GM19324 (cell line): ENCODE results near the gene VKORC1L1.
"Not testable (repeated sequence)": the region's sequence is repeated elsewhere in the genome, so short reads cannot be mapped to it uniquely, and the experiment has no call there.

Source experiments
- ATAC-seq: cut with Tn5 transposase; IDR thresholded peaks from one replicate; pipeline ENCODE4 v1.9.1; 2021; ENCODE audit warnings: mild to moderate bottlenecking, moderate library complexity; ENCODE audit not compliant: unreplicated experiment, low FRiP score

Gene VKORC1L1

GRCh38 chr7:65880242-65880641 lies 7.4 kb downstream of the VKORC1L1 start:
- ATAC-seq: not testable (repeated sequence)

DNA sequence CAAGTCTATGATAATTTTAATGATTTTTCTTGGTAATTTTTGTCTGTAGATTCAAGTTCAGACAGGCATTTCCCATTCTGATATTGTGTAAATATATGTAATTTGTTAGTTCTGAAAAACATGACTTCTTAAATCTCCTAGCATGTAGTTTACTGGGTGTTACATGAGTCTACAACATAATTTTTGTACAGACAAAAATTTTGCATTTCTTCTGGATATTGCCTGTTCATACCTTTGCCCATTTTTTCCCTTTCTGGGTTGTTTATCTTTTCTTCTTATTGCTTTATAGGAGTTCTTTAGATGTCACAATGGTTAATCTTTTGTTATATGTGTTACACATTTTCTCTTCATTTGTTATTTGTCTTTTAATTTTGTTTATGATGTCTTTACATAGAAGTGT lies 12.1 kb downstream of the VKORC1L1 start:
- ATAC-seq: not testable (repeated sequence)

GRCh38 chr7:65885533-65885932 lies 12.7 kb downstream of the VKORC1L1 start:
- ATAC-seq: not testable (repeated sequence)

DNA sequence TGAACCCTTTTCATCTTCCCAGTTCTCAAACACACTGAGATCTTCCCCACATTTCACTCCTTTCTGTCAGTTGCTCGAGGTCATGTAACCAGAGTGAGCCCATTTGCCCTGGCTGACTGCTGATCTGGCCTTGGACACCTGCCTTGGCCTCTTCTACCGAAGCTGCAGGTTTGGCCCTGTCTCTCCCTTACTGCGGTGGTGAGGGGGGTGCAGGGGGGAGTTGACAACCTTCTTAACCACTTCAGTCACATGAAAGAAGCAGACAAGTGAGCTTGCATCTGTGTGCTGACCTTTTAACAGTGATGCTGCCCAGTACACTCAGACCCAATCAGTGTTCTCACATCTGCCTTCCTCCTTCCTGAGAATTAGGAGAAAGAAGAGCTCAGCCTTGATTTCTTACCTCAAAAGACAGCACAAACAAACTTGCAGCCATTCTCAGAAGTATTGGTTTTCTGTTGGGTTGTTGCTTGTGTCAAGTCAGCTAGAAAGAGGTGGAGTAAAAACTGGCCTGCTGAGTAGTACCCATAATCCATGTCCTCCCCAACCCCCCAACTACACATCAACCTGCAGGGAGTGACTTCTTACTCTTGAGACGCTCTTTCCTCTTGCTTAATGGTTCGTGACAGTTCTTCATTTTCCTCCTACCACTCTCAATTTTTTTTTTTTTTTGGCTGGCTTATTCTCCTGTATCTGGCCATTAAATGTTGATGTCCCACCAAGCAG lies 15.7 kb downstream of the VKORC1L1 start:
- not testable (repeated sequence) for ATAC-seq

GRCh38 chr7:65889722-65890121 lies 16.8 kb downstream of the VKORC1L1 start:
- not testable (repeated sequence) for ATAC-seq

DNA sequence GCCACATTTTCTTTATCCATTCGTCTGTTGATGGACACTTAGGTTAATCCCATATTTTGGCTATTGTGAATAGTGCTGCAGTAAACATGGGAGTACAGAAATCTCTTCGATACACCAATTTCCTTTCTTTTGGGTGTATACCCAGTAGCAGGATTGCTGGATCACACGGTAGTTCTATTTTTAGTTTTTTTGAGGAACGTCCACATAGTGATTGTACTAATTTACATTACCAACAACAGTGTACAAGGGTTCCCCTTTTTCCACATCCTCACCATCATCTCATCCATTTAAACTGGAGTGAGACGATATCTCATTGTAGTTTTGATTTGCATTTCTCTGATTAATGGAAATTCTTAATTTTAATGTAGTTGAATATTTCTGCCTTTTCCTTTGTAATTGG lies 19.3 kb downstream of the VKORC1L1 start:
- ATAC-seq: no peak

- no peak for ATAC-seq
Measured at GRCh38 chr7:65892835-65893234, 20.0 kb downstream of the VKORC1L1 start.

DNA sequence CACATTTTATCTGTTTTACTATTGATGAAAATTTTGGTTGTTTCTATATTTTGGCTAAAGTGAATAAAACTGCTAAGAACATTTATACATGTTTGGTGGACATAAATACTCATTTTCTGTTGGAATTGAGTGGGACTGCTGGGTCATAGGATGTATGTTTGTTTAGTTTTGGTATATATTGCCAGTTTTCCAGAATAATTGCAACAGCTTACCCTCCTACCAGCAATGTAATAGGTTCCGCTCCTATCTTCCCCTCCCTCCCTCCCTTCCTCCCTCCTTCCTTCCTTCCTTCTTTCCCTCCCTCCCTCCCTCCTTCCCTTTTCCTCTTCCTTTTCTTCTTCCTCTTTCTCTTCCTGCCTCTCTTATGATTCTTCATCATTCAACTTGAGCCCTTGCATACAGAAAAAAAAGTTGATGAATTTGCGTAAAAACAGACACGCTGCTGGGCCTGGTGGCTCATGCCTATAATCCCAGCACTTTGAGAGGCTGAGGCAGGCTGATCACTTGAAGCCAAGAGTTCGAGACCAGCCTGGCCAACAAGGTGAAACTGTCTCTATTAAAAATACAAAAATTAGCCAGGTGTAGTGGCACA lies 23.5 kb downstream of the VKORC1L1 start:
- no peak for ATAC-seq

DNA sequence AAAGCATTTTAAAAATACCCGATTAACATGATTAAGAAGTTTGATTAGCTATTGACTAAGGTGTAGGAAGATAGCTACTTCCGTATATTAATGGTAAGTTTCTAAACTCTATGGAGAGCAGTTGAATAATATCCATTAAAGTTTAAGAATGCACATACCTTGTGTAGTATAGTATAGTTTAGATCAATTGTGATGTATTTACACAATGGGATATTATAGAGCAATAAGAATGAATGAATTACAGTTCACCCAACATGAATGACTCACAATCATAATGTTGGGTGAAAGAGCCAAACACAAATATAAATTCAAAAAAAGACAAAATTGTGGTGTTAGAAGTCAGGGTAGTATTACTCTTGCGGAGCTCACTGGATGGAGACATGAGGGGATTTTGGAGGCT lies 24.4 kb downstream of the VKORC1L1 start:
- not testable (repeated sequence) for ATAC-seq

- peak; percentile 88 for ATAC-seq
Measured at GRCh38 chr7:65898677-65899447, 26.0 kb downstream of the VKORC1L1 start.

DNA sequence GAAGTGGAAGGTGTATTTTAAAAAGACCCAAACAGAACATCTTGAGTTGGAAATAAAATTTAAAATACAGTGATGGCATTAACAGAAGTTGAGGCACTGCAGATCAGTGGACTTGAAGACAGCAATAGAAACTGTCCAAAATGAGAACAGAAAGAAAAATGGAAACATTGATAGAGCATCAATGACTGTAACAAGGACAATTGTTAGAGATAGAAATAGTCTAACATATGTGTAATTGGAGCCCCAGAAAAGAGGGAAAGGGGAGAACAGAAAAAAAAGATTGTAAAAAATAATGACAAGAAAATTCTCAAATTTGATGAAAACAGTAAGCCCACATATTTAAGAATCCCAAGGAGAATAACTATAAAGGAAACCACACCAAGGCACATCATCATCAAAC lies 29.4 kb downstream of the VKORC1L1 start:
- no peak for ATAC-seq

GRCh38 chr7:65907501-65908198 lies 34.8 kb downstream of the VKORC1L1 start:
- ATAC-seq: no peak

- ATAC-seq: no peak
Measured at GRCh38 chr7:65910237-65910636, 37.4 kb downstream of the VKORC1L1 start.

DNA sequence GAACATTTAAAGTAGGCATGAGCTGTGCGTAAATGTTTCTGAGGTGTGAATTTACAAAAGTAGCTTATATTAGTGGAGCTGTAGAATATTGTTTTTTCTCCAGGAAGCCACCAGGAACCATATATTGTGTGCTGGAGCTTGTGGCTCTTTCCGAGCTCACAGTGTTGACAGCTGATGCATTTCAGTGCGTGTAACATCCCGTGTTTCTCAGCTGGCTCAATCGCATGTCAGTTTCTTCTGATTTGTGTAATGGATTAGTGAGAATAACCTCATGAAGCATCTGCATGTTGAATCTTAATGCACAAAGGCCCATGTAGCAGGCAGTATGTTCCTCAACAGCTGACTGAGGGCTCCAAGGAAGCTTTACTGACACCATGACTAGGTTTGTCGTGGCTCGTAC lies 39.4 kb downstream of the VKORC1L1 start:
- ATAC-seq: no peak

- no peak for ATAC-seq
Measured at GRCh38 chr7:65915921-65916657, 43.2 kb downstream of the VKORC1L1 start.

DNA sequence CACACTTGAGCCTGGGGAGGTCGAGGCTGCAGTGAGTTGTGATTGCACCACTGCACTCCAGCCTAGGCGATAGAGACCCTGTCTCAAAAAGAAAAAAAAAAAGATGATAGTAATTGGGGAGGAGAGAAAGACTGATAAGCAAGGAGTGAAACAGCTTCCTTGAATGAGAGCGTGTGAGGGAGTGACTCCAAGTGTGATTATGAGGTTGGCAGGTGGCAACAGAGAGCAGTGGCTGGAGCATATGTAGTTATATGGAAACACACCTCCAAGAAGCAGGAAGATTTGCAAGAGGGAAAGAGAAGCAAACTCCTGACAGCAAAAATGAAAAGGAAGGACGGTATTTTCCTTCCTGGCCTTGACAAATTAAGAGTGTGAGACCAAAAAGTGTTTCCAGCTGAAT lies 50.4 kb downstream of the VKORC1L1 start:
- no peak for ATAC-seq

- no peak for ATAC-seq
Measured at GRCh38 chr7:65924193-65924592, 51.3 kb downstream of the VKORC1L1 start.

DNA sequence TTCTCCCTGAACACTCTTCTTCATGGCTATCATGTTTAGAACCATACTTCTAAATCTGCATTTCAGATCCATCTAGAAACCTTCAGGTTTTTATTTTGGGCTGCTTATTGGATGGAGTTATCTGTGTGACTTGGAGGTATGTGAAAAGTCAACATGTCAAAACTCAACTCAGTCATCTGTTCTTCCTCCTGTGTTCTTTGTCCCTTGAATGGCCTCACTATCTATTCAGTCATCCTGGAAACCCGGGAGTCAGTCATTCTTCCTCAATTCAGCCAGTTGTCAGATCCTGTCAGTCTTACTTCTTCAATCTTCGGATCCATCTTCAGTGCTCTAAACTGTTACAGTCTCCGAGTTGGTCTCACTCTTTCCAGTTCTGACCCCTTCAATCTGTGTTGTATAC lies 52.2 kb downstream of the VKORC1L1 start:
- no peak for ATAC-seq

GRCh38 chr7:65926588-65926987 lies 53.7 kb downstream of the VKORC1L1 start:
- no peak for ATAC-seq
